ENCODE results near the gene BCOR.

BCOR gene

DNA sequence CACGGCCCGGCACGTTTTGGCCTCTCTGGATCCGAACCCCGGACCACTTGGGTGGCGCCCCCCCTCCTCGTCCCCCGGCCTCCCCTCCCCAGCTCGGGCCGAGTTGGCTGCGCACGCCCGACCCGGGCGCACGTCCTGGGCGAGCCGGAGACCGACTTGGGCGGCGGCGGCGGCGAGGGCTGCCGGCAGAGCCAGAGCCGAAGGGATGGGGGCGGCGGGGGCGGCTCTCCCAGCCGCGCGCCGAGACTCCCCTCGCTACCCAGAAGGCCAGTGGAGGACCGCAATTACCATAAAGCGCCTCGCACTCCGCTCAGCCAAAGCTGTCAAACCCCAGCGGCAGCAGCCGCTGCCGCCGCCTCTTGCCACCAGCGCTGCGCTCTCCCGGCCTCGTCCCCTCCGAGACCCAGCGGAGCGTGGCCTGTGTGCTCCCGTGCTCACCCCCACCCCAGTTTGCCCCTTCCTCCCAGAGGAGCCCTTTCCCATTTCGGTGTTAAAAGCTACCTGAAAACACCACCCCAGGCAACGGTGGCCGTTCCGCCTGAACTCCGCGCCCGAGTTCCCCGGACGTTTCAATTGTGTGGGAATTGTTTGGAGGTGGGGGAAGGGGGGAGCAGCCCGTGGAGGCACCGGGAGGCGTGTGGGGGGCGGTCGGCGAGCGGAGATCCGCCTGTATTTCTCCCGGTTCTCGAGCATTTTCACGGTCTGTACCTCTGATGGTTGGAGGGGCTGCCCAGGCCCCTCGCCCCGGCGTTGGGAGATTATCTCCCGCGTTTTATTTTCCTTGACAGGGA is 701 bp upstream of the BCOR start:
- peak overlapping the region; percentile 84 for H3K27ac Mint-ChIP-seq

GRCh38 chrX:40097141-40097503 is 636 bp downstream of the BCOR start:
- H3K9me3 Mint-ChIP-seq = no peaks in the 10 kb centered on the region
- H3K4me1 Mint-ChIP-seq (ENCODE audit: low read depth) = peaks cover 49% of the 10 kb centered on the region
- peaks cover 9% of the 10 kb centered on the region for H3K27me3 Mint-ChIP-seq
- peak overlapping the region; percentile 84 for H3K27ac Mint-ChIP-seq
- peak overlapping the region; percentile 71 for H3K4me3 Mint-ChIP-seq
- H3K36me3 Mint-ChIP-seq (ENCODE audit: low read depth) = peaks cover 11% of the 10 kb centered on the region
- intact Hi-C loops (cut with micrococcal nuclease) = loop anchor here (10.0 kb wide), 1 partner anchor 82 kb away; no protein-coding TSS in a partner anchor

More for the DNA sequence above, 701 bp upstream of the BCOR start:
- intact Hi-C loops (cut with micrococcal nuclease) = loop anchor here (2.0 to 10.0 kb wide), 2 partner anchors 78 to 84 kb away; no protein-coding TSS in a partner anchor
- Mint-ChIP-seq H3K4me3 (peak overlapping the region; percentile 75), H3K36me3 (ENCODE audit: low read depth) (no peaks in the 10 kb centered on the region), H3K4me1 (ENCODE audit: low read depth) (peaks cover 36% of the 10 kb centered on the region), H3K9me3 (no peaks in the 10 kb centered on the region), H3K27me3 (peaks cover 3% of the 10 kb centered on the region)

- intact Hi-C loops (cut with micrococcal nuclease) = loop anchor here (10.0 kb wide), 1 partner anchor 82 kb away; no protein-coding TSS in a partner anchor
- Mint-ChIP-seq H3K4me3 (peak overlapping the region; percentile 83), H3K4me1 (ENCODE audit: low read depth) (peaks cover 45% of the 10 kb centered on the region), H3K36me3 (ENCODE audit: low read depth) (peaks cover 13% of the 10 kb centered on the region), H3K9me3 (no peaks in the 10 kb centered on the region), H3K27ac (peak overlapping the region; percentile 84), H3K27me3 (peaks cover 9% of the 10 kb centered on the region)
Observed at GRCh38 chrX:40096395-40097091, 1.2 kb downstream of the BCOR start.

GRCh38 chrX:40095583-40096394 is 2.0 kb downstream of the BCOR start:
- H3K27ac Mint-ChIP-seq = peak overlapping the region; percentile 84
- H3K4me1 Mint-ChIP-seq (ENCODE audit: low read depth) = peaks cover 52% of the 10 kb centered on the region
- peak overlapping the region; percentile 83 for H3K4me3 Mint-ChIP-seq
- intact Hi-C loops (cut with micrococcal nuclease) = loop anchor here (10.0 kb wide), 1 partner anchor 81 kb away; no protein-coding TSS in a partner anchor
- H3K36me3 Mint-ChIP-seq (ENCODE audit: low read depth) = peaks cover 13% of the 10 kb centered on the region
- H3K27me3 Mint-ChIP-seq = peaks cover 14% of the 10 kb centered on the region
- H3K9me3 Mint-ChIP-seq = no peaks in the 10 kb centered on the region

DNA sequence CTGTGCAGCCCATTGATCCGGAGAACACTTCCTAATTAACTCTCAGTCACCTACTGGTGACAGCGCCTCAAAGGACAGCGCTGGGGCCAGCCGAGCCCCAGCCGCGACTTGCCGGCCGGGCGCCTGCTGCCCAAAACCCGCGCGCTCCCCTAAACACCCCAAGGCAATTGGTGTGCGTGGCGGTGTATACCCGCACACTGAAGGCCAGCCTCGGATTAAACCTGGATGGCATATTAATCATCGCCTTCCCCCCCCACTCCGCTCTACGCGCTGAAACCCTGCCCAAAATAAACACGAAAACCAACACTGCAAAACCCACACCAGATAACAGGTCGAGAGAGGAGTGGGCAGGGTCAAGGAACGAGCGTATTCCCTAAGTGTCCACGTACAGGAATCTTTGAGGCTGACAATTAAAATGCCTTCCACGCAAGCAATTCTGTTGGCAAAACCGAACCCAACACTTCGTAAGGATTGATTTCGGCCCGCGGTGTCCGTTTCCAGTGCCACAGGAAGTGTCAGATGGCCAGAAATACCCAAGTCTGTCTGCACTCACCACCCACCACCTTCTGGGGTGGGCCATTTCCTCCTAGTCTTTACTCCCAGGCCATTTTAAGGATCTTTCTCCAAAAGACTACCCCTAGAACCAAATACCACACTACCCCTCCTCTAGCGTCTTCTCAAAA is 2.7 kb downstream of the BCOR start:
- Mint-ChIP-seq H3K4me1 (ENCODE audit: low read depth) (peaks cover 46% of the 10 kb centered on the region), H3K9me3 (no peaks in the 10 kb centered on the region), H3K27me3 (peaks cover 14% of the 10 kb centered on the region), H3K36me3 (ENCODE audit: low read depth) (peaks cover 13% of the 10 kb centered on the region), H3K4me3 (peak overlapping the region; percentile 83), H3K27ac (peak overlapping the region; percentile 84)
- intact Hi-C loops (cut with micrococcal nuclease) = loop anchor here (10.0 kb wide), 1 partner anchor 80 kb away; no protein-coding TSS in a partner anchor

GRCh38 chrX:40094041-40094899 is 3.5 kb downstream of the BCOR start:
- Mint-ChIP-seq H3K27me3 (peaks cover 14% of the 10 kb centered on the region), H3K27ac (peak overlapping the region; percentile 84), H3K4me3 (peak overlapping the region; percentile 83), H3K36me3 (ENCODE audit: low read depth) (peaks cover 13% of the 10 kb centered on the region), H3K4me1 (ENCODE audit: low read depth) (peaks cover 45% of the 10 kb centered on the region), H3K9me3 (no peaks in the 10 kb centered on the region)
- intact Hi-C loops (cut with micrococcal nuclease) = loop anchor here (10.0 kb wide), 1 partner anchor 79 kb away; no protein-coding TSS in a partner anchor

DNA sequence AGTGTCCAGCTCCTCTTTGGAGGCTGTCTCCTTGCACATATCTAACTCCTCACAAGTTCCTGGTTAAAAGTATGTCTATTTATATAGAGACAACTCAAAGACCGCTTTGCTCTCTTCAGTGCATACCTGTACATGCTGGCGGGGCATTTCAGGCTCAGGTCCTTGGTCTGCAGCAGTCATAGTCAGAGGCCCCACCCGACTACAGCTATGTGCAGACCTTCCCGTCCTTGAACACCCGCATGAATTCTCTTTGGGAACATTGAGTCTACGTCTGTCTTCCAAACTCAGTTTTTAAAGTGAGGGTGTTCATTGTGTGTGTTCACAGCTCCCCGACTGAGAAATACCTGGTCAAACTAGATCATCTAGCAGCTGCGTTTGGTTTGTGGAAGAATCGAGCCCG is 4.2 kb downstream of the BCOR start:
- intact Hi-C loops (cut with micrococcal nuclease) = loop anchor here (10.0 kb wide), 1 partner anchor 79 kb away; no protein-coding TSS in a partner anchor
- no peaks in the 10 kb centered on the region for H3K9me3 Mint-ChIP-seq
- H3K36me3 Mint-ChIP-seq (ENCODE audit: low read depth) = peaks cover 13% of the 10 kb centered on the region
- H3K27me3 Mint-ChIP-seq = peaks cover 14% of the 10 kb centered on the region
- H3K4me1 Mint-ChIP-seq (ENCODE audit: low read depth) = peaks cover 52% of the 10 kb centered on the region
- H3K4me3 Mint-ChIP-seq = peak overlapping the region; percentile 83
- H3K27ac Mint-ChIP-seq = no peak overlapping the region

GRCh38 chrX:40092808-40093435 is 4.8 kb downstream of the BCOR start:
- peaks cover 14% of the 10 kb centered on the region for H3K27me3 Mint-ChIP-seq
- intact Hi-C loops (cut with micrococcal nuclease) = loop anchor here (10.0 kb wide), 1 partner anchor 78 kb away; no protein-coding TSS in a partner anchor
- peaks cover 13% of the 10 kb centered on the region for H3K36me3 Mint-ChIP-seq (ENCODE audit: low read depth)
- no peak overlapping the region for H3K4me3 Mint-ChIP-seq
- H3K4me1 Mint-ChIP-seq (ENCODE audit: low read depth) = peaks cover 54% of the 10 kb centered on the region
- no peaks in the 10 kb centered on the region for H3K9me3 Mint-ChIP-seq
- no peak overlapping the region for H3K27ac Mint-ChIP-seq

DNA sequence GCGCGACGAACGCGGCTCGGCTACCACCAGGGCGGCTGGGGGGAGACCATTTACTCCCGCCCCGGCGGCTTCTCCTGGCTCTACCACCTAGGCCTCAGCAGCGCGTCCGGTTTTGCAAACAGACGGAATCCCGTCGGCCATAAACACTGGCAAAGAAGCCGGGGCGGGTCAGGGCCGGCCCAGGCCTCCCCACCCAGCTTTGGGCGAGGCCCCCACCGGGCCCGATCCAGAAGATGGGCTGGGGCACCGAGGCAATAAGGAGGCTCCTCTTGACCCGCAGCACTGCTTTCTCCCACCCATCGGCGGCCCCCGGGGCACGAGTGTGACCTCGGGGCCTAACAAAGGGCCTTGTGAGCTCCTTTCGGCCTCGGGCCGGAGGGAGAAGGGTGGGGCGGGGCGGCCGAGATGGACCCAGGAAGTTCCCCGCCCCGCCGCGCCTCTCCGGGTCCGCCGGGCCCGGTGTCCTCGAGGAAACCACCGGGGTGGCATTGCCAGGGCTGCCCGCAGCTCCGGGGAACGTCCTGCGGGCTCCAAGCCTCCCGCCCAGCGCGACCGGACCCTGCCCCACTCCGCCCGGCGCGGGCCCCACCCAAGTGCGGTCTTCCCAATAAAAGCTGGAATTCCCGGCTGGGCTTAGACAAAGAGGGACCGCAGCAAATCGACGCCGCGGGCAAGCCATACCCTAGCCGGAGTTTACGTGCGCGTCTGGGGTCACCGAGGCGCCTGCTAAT is 5.9 kb downstream of the BCOR start:
- Mint-ChIP-seq H3K4me1 (ENCODE audit: low read depth) (peaks cover 56% of the 10 kb centered on the region), H3K36me3 (ENCODE audit: low read depth) (peaks cover 16% of the 10 kb centered on the region), H3K9me3 (no peaks in the 10 kb centered on the region), H3K27me3 (peaks cover 14% of the 10 kb centered on the region), H3K27ac (no peak overlapping the region), H3K4me3 (no peak overlapping the region)
- intact Hi-C loops (cut with micrococcal nuclease) = loop anchor here (10.0 kb wide), 1 partner anchor 77 kb away; no protein-coding TSS in a partner anchor

GRCh38 chrX:40090961-40091360 is 6.8 kb downstream of the BCOR start:
- H3K36me3 Mint-ChIP-seq (ENCODE audit: low read depth) = peaks cover 23% of the 10 kb centered on the region
- peaks cover 17% of the 10 kb centered on the region for H3K27me3 Mint-ChIP-seq
- peaks cover 65% of the 10 kb centered on the region for H3K4me1 Mint-ChIP-seq (ENCODE audit: low read depth)
- no peaks in the 10 kb centered on the region for H3K9me3 Mint-ChIP-seq
- H3K27ac Mint-ChIP-seq = no peak overlapping the region
- intact Hi-C loops (cut with micrococcal nuclease) = loop anchor here (10.0 kb wide), 1 partner anchor 76 kb away; no protein-coding TSS in a partner anchor
- H3K4me3 Mint-ChIP-seq = peak overlapping the region; percentile 56

- H3K9me3 Mint-ChIP-seq = no peaks in the 10 kb centered on the region
- intact Hi-C loops (cut with micrococcal nuclease) = loop anchor here (10.0 kb wide), 1 partner anchor 75 kb away; no protein-coding TSS in a partner anchor
- H3K36me3 Mint-ChIP-seq (ENCODE audit: low read depth) = peaks cover 23% of the 10 kb centered on the region
- peak overlapping the region; percentile 56 for H3K4me3 Mint-ChIP-seq
- no peak overlapping the region for H3K27ac Mint-ChIP-seq
- H3K27me3 Mint-ChIP-seq = peaks cover 19% of the 10 kb centered on the region
- H3K4me1 Mint-ChIP-seq (ENCODE audit: low read depth) = peaks cover 66% of the 10 kb centered on the region
Observed at GRCh38 chrX:40090050-40090804, 7.5 kb downstream of the BCOR start.
